Activated CD4-positive, alpha-beta T cell treated with anti-CD3 and anti-CD28 coated beads for 1 hour (primary cell): ENCODE data around the gene PCBD1.

Source experiments
- DNase-seq: peaks from one replicate; pipeline ENCODE4 v3.0.0-alpha.2; 2020

Gene PCBD1

DNA sequence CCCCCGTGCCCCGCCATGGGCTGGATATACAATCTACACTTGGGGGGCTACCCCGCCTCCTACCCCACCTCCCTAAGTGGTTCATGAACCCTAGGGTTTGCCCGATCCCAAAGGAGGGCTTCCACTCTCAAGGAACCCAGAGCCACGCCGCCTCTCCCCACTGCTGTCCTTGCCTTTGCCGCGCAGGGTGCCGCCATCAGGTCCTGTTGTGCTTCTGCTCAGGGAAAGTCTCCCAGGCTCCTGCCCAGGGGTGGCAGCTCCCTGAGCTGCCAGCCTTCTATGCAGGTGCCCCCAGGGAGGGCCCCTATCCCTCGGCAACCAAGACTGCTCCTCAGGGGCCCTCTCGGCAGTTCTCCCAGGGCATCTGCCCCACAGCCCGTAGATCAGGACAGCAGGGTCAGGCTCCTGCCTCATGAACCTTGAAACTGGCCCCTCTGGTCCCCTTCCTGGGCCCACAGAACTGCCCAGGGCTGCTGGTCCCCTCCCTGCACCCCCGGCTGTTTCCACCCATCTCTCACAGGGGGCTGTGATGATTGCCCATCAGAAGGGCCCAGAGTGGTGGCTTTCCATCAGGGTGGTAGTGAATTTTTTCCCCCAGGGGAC is 13.0 kb upstream of the PCBD1 start:
- DNase-seq, result no peak

DNA sequence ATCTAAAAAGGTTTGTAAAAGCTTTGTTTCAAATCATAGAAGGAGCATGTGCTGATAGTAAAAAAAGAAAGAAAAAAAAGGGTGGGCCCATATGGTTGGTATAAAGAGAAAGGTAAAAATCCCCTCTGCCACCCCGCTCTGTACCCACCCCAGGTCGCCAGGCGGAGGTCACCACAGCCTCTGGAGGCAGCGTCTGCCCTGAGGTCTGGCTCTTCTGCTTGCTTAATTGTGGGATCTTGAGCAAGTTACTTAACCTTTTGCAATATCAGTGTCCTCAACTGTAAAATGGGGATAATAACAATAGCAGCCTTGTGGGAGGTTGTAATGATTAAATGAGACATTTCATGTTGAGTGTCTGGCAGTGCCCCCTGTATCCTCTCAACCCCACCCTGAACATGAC is 10.7 kb upstream of the PCBD1 start:
- no peak for DNase-seq

DNA sequence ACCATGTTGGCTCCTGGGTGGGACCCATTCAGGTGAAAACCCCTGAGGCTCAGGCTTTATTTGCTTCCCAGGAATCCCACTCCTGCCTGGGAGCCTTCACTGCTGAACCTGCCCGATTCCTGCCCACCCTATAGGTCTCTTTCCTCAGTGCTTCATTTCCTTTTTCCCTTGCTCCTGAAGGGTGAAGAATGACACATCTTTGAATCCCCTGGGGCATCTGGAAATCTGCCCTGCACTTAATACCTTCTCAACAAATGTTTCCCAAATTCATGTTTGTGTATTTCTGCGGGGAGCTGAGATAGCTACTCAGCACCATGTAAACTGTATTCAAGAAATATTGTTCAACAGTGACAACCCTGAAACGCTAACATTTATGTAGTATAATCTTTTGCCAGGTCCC is 10.3 kb upstream of the PCBD1 start:
- DNase-seq, result no peak

DNA sequence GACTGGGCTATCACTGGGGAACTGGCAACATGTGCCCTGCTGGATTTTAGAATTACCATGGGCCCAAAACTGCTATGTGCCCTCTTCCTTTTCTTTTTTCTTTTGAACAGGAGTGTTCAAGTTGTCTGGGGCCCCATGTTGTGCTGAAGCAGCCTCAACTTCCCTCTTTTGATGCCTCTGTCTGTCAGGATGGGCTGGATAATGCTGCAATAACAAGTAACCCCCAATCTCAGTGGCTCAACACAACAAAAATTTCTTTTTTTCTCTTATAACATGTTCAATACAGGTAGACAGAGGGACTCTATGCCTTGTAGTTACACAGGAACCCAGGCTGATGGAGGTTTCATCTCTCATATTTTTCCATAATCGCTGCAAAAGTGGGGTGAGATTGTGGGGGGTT is 8.2 kb upstream of the PCBD1 start:
- DNase-seq, result no peak

DNA sequence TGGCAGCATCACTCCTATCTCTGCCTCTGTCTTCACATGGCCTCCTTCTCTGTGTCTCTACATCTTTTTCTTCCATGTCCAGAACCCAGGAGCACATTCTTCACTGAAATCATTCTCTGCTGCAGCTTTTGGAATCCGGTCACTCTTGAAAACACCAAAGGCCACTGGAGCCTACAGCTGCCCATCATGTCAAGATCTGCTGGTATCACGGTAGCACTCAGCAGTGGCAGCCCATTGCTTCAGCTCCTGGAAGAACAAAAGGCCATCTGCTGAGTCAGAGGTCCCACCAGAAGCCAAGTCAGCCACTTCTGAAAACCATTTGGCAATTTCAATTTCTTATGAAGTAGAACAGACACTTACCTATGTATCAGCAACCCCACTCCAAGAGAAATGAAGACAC is 6.1 kb upstream of the PCBD1 start:
- no peak for DNase-seq

DNA sequence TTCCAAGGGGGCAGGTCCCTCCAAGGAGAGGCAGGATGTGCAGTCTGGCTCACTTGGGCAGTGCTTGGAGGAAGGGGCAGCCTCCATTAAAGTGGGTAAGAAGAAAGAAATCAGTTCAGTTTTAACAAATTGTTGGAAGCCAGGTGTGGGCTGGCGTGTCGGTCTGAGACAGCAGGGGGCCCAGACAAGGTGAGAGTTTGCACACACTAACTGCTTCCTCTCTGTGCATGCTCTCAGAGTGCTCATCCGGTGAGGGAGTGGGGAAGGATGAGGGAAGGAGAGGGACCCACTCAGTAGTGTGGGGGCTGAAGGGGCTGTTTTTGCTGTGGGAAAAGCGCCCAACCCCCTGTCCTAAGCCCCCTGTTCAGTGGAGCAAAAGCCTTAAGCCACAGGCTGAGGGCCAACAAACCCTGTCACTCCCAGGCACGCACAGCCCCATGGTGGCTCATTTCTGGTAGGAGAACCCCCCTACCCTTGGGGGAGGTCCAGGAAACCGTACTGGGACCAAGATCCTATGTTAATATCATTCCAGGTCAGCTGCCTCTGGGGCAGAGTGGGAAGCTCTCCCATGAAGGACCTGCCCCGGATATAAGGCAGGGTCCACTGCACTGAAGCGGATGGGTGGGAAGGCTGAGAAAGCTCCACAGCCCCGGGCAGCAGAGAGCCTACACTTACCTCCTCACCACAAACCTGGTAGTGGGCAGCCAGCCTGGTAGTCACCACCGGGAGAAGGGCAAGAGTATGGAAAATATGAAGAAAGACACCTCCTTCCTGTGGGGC is 5.1 kb upstream of the PCBD1 start:
- DNase-seq, result no peak

DNA sequence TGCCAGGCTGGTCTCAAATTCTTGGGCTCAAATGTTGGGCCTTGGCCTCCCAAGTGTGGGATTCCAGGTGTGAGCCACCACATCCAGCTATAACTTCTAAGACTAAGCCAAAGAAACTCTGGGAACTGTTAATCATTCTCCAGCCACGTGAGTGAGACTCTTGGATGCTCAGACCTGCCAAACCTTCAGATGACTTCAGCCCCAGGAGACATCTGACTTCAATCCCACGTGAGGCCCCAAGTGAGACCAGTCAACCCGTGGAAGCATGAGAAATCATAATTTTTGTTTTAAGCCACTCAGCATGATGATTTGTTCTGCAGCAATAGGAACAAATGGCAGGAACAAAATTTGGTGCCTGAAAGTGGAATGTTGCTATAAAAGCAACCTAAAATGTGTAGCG is 4.3 kb upstream of the PCBD1 start:
- DNase-seq, result no peak

DNA sequence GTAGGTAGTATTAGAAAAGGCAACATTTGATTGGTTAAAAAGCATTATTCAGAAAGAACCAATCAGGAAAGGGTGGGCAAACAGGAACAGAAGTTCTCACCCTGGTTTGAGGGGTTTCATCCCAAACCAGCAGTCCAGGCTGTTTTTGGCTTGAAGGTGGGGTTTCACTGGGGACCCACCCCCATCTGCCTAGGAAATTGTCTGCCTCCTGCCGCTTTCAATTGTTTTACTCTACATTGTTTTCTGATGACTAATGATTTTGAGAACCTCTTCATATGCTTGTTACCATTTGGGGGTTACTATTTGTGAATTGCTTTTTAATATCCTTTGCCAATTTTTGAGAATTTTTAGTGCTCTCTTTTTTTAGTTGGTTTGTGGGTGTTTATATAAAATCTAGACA is 3.3 kb upstream of the PCBD1 start:
- no peak for DNase-seq

DNA sequence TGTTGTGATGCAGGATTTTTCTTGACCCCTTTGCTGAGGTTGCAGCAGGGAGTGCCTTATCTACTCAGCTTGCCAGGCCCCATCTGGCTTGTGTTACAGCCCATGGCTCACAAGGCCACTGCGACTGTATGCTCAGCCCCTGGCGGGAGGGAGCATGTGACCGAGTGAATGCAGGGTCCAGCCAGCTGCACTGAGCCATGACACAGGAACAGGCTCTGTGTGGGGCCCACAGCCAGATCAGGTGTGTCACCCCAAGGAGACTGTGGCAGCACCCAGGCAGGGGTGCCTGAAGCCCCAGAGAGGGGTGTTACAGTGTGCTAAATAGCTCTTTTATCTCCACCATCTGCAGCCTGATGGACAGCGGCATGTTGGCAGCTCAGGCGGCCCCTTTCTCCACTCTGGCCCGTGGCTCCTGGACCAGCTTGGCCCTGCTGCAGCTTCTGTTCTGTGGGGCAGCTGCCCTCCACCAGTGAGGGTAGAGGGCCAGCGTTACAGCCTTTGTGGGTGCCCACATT is 2.6 kb upstream of the PCBD1 start:
- no peak for DNase-seq

DNA sequence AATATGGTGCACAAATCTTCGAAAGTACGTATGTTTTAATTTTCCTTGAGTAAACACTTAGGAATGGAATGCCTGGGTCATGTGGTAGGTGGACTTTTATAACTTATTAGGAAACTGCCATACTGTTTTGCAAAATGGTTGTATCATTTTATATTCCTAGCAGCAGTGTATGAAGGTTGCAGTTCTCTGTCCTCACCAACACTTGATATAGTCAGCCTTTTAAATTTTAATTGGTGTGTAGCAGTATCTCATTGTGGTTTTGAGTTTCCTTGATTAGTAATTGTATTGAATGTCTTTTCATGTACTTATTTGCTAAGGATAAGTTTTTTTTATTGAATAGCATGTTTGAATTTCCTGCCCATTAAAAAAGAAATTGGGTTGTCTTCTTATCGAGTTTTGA is 926 bp upstream of the PCBD1 start:
- no peak for DNase-seq

DNA sequence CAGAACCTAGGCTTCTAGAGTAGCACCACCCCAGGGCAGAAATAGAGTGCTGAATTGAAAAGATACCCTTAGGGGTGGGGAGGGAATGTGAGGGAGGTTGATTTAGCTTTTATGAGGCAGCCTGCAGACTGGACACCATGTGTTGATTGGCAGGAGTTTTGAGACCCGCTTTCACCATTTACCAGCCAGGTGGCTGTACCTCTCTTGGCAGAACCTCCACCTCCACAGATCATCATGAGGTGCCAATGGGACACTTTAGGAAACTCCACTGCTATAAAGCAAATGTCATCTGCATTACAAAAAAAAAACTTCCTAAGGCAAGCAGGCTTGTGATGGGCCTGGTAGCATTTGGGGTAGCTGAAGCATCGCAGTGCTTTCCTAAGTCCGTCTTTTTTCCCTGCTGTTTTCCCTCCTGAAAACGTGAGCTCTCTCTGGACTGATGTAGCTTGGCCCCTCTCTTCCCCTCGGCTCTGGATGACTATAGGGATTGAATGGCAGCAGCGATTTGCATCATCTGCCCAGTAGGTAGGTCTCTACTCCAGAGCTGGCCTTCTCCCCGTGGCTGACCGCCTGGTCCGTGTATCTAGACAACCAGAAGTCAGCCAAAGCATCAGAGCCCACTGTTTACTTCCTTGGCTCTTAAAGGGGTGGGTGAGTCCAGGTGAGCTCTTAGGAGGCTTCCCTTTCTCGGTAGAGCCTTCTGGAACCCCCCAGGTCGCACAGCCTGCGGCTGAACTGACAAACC is 1.3 kb downstream of the PCBD1 start:
- no peak for DNase-seq

DNA sequence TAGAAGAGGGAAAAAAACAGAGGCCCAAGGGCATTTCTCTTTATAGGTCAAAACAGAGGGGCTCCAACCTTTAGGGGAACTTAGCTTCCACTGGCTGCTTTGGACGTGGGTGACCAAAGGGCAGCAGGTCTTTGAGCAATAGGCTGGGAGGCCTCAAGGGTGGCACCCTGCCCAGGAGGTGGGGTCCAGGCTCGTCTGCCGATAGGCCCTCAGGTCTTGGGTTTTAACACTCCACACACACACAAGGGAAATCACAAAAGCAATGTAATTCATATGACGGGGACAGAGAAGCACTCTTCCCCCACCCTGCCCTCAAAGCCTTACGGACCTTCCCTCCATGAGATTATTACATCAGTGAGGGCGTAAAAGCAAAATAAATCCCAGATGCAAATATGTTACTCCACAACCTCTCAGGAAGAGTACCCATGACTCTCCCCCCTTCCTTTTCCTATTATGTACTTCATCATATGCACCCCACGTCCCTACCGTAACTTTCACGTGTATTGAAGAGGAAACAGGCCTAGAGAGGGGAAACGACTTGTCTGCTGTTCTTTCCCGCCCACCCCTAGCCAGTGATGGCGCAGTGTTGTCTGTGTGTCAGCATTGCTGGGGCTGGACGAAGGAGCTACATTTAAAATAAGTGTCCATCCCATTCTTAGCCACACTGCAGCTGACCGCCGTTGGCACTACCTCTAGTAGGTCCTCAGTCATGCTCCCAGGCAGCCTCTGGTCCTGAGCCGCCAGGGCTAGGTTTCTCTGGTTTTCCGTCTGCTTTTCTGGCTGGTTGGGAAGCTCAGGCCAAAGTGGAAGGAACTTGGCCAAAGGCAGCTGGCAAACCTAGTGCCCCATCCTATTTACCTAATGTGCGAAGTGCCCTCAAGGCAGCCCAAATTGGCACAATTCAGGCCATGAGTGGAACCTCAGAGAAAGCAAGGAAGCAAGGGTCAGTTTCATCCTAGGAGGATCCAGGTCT is 2.1 kb downstream of the PCBD1 start:
- no peak for DNase-seq

DNA sequence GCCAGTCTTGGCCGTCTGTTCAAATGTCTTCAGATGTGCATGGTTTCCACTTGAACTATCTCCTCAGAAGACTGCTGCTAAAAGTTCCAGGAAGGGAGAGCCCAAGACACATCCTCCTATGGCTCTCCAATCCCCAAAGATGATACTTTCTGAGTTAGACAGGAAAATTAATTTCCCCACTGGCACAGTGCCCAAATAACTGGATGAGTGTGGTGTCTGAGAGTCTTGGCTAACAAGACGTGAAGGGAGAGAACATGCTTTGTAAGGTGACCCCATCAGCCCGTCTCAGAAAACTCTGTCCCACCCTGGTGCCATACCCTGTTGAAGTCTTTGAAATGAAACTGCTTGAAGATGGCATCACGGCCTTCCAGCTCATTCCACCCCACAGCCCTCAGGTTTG is 2.9 kb downstream of the PCBD1 start:
- no peak for DNase-seq

DNA sequence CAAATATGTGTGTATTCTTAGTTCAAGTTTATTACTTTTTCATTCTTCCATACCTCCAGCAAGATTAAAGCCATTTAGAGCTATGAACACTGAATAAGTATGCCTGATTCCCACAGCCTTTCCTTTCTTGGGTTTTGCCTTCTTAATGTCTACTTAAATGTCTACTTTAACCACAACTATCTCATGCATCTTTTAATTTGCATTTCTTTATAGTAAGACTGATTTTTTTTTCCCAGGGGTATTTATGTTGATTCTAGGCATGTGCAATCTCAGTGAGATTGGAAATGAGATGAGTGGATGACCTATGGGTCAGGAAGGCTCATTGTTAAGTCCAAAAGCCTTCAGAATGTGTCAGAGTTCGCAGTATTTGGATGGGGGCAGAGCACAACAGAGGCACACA is 3.6 kb downstream of the PCBD1 start:
- DNase-seq, result no peak

DNA sequence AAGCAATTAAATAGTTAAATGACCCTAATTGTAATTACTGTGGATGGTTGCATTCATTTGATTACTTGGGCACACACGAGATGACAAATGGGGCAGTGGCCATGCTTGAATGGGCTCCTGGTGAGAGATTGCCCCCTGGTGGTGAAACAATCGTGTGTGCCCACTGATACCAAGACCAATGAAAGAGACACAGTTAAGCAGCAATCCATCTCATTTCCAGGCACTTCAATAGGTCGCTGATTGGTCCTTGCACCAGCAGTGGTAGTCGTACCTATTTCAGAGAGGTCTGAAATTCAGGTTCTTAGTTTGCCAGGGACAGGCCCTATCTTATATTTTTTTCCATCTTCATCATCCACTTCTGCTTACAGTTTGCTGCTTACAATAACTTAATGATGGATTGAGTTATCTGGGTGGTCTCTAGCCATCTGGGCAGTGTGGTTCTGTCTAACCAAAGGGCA is 8.3 kb downstream of the PCBD1 start:
- DNase-seq, result peak; percentile 58

DNA sequence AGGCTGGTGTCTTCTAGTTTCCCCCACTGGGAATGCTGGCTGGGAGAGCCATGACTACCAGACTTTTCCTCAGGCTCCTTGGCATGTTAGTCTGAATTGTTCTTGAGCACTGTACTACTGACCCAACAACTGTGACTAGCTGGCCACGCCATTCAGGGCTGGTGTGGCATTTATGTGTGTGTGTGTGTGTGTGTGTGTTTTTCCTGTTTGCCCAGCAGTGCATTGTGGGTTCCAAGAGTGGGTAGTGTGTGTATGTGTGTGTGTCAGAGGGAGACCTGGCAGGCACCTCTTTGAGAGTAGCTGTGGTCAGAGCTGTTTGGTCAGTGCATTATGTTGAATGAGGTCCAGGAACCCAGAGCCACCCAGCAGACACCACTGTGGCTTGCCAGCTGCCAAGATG is 9.2 kb downstream of the PCBD1 start:
- DNase-seq, result no peak

DNA sequence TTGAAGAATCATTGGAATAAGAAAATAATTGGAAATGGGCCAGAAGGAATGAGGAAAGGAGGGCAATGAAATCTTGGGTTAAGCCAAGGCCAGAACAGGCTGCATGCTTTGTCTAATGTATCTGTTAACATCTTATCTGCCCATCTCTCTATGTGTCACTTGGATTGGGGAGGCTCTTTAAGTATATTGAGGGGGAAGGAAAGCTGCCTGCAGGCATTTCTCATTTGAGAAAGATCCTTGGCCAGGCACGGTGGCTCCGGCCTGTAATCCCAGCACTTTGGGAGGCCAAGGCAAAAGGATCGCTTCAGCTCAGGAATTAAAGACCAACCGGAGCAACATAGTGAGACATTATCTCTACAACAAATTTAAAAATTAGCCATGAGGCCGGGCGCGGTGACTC is 14.3 kb downstream of the PCBD1 start:
- DNase-seq, result no peak

DNA sequence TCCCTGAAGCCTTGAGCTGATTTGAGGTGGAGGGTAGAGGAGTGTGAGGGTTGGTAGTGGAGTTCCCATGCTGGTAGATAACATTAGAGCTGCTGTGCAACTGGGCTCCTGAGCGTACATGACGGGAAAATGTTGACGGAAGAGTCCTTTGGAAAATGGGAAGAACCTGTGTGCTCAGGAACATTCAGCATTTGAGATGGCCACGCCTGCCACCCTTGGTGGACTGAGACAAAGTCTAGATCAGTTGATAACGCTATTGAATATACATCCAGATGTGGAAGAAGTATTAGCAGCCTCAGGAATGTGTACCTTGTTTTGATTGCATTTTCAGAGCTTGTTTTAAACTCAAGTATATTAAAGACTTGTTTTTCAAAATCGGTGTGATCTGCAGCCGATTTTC is 16.1 kb downstream of the PCBD1 start:
- no peak for DNase-seq

DNA sequence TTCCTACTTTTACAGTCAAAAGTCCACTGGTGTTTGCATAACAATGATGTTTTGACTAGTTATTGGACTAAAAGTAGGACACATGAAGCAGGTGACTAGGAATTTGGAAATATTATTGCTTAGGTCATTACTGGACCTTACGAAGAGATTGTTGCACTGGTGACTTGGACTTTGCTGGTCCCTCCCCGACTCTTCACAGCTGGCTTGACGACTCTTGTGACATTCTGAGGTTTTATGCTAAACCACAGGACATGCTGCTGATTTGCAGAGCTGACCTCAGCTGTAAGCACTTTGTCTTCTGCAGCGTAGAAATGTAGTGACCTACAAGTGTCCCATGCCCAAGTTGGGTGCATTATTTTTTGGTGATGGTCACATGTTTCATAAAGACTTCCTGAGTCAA is 21.9 kb downstream of the PCBD1 start:
- DNase-seq, result no peak

DNA sequence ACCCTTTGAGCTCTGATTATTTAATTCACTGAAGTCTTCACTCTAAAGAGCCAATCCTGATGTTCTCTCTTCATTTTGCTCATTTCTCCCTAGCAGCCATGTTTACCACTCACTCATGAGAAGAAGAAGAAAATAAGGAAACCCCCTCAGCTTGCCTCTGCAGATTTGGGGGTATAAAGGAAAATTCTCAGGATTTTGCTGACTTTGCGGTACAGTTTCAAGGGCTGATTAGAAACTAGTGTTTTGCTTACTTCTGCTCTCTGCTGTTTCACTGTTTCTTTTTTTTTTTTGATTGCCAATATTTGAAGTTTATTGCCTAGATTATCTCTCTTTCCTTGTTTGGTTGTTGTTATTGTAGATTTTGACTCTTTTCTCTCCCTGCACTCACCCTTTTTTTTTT is 23.4 kb downstream of the PCBD1 start:
- no peak for DNase-seq

DNA sequence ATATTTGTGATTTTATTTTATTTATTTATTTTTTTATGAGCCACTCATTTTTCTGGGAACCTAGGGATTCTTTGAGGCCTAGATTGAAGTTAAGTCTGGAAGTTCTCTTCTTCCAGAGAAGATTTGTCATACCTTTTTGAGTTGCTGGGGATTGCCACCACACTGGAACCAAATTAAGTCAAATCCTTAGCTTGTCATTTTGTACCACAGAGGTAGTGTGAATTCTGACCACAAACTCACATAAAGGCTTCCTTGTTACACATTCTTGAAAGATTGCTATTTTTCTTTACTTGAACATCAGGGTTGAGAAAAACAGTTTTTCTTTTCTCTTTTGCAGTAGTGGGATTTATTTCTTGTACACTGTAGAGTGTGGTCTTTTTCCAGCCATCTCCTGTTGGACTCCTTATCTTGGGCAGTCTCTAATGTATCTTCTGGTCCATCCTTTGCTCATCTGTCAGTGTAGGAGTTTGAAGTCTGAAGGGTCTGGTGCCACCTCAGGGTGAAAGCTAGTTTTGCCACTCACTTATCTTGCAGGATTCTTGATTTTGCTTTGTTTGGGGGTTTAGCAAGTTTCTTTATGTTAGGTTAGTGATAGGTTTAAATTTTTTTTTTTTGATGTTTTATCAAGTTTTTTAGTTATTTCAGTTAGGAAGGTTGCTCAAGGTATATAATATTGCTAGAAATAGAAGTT is 24.8 kb downstream of the PCBD1 start:
- DNase-seq, result no peak
